ENCODE results near the gene GPHA2. TPM values are rescaled to one million over a fixed set of nuclear protein-coding genes. Genes with fewer than 3 reads are reported as not detected.

Gene GPHA2
- total and polyA plus RNA-seq, 10 of the 15 experiments (the other 5 are each of a cell fraction or from before 2014, with no cell fraction given), result not detected

GRCh38 chr11:64921384-64921783 lies 14.3 kb downstream of the GPHA2 start (continued):
- TF ChIP-seq FOXK2 (IDR thresholded peaks at IDR 0.05), result no peak

- Histone ChIP-seq H2AFZ (ENCODE audit: control insufficient read depth, low read depth, low read length) (no peak overlapping the region; the same call in 1 of the 2 replicates), H3K9me3 (replicated peaks; ENCODE audit: control insufficient read depth, insufficient read depth, low read length) (no peaks in the 10 kb centered on the region), H4K20me1 (ENCODE audit: control insufficient read depth, insufficient read depth) (no peaks in the 10 kb centered on the region), H3K27ac (ENCODE audit: control insufficient read depth, insufficient read depth) (no peak overlapping the region), H3K4me2 (ENCODE audit: control insufficient read depth, insufficient read depth) (no peak overlapping the region), H3K36me3 (ENCODE audit: control insufficient read depth in 2 of 2, insufficient read depth in 2 of 2, low read length in 1 of 2) (no peaks in the 10 kb centered on the region), H3K4me3 (no peak overlapping the region), H3K79me2 (ENCODE audit: control insufficient read depth, insufficient read depth, low read length) (peaks cover 11% of the 10 kb centered on the region), H3K27me3 (replicated peaks in 1 of 2; ENCODE audit: control insufficient read depth in 2 of 2, insufficient read depth in 2 of 2, low read length in 1 of 2) (no peaks in the 10 kb centered on the region), H3K9ac (ENCODE audit: control insufficient read depth, insufficient read depth, low read length) (no peak overlapping the region), H3K4me1 (ENCODE audit: control insufficient read depth, insufficient read depth, low read length) (peaks cover 12% of the 10 kb centered on the region)
- in situ Hi-C loops (cut with MboI) (no loop called here), intact Hi-C loops (cut with micrococcal nuclease; ENCODE audit: unreplicated experiment) (no loop called here)
- SMC1A ChIA-PET (ENCODE audit: uncharacterized antibody, unreplicated experiment), result interaction anchor here (1.3 kb wide), 1 partner anchor 24 kb away, joined by 4 read pairs; no protein-coding TSS in a partner anchor
- BruUV-seq (replicated peaks), result no TSS peak
- no peak for FAIRE-seq
- CTCF ChIA-PET, result interaction anchor here (1.0 kb wide), 1 partner anchor 69 kb away, joined by 3 read pairs; no protein-coding TSS in a partner anchor
- RAD21 ChIA-PET (ENCODE audit: unreplicated experiment), result no interaction called here
- DNase-seq (ENCODE audit: low read depth, low spot score), result no peak
- POLR2A ChIA-PET, result interaction anchor here (0.6 kb wide), 1 partner anchor 68 kb away, joined by 3 read pairs; no protein-coding TSS in a partner anchor
- 44% methylated on average over 2 of the region's 2 CpGs for WGBS (ENCODE audit: insufficient coverage, insufficient replicate concordance, low lambda C conversion rate, missing lambda C conversion rate)
- no peak for TF ChIP-seq ZNF622 (IDR thresholded peaks at IDR 0.05)
- TF ChIP-seq HDGF (IDR thresholded peaks at IDR 0.05), result no peak
- no peak for TF ChIP-seq JUNB (IDR thresholded peaks at IDR 0.05)
- no peak for TF ChIP-seq TCF7 (IDR thresholded peaks at IDR 0.05; ENCODE audit: borderline replicate concordance)
- no peak for TF ChIP-seq CBFB (IDR thresholded peaks at IDR 0.05; ENCODE audit: low read depth)
- no peak for TF ChIP-seq ZZZ3 (IDR thresholded peaks at IDR 0.05; ENCODE audit: control insufficient read depth, insufficient read length, low read depth)
- no peak for TF ChIP-seq REST (IDR thresholded peaks at IDR 0.05; ENCODE audit: low read depth, low read length)
- TF ChIP-seq BHLHE40 (IDR thresholded peaks at IDR 0.05; ENCODE audit: borderline replicate concordance in 1 of 2, low read depth in 2 of 2, low read length in 1 of 2), result no peak
- no peak for TF ChIP-seq NFXL1 (IDR thresholded peaks at IDR 0.05; ENCODE audit: borderline replicate concordance)
- TF ChIP-seq ZNF384 (IDR thresholded peaks at IDR 0.05; ENCODE audit: borderline replicate concordance, low read depth, low read length), result no peak
- TF ChIP-seq KDM1A (IDR thresholded peaks at IDR 0.05; ENCODE audit: borderline replicate concordance), result no peak
- no peak for TF ChIP-seq ZSCAN29 (IDR thresholded peaks at IDR 0.05)
- TF ChIP-seq PBX3 (IDR thresholded peaks at IDR 0.05; ENCODE audit: insufficient replicate concordance, low read depth, low read length), result no peak
- TF ChIP-seq POLR2AphosphoS5 (IDR thresholded peaks at IDR 0.05; ENCODE audit: low read length), result no peak
- TF ChIP-seq PKNOX1 (IDR thresholded peaks at IDR 0.05), result no peak
- no peak for TF ChIP-seq FOXK2 (IDR thresholded peaks at IDR 0.05)
- TF ChIP-seq HCFC1 (IDR thresholded peaks at IDR 0.05; ENCODE audit: low read length), result no peak
- no peak for TF ChIP-seq JUND (IDR thresholded peaks at IDR 0.05; ENCODE audit: low read depth, low read length)
- no peak for ATAC-seq
Observed at GRCh38 chr11:64920124-64920523, 15.6 kb downstream of the GPHA2 start.

Data from GM12878 (cell line).